Measurements from ENCODE around the gene DIMT1. TPM values are rescaled to one million over a fixed set of nuclear protein-coding genes. Genes with fewer than 3 reads are reported as not detected.

Gene DIMT1
- total RNA-seq, 4 donors from 2014 or later = 23.0 to 46.5 (median 32.9) TPM

GRCh38 chr5:62372600-62372999 lies 31.1 kb downstream of the DIMT1 start:
- DNase-seq (ENCODE audit: low spot score) = no peak
- TF ChIP-seq CTCF (IDR thresholded peaks at IDR 0.05) = no peak
- no peak for ATAC-seq (ENCODE audit: low FRiP score)

- no peak for DNase-seq (ENCODE audit: low spot score)
- ATAC-seq (ENCODE audit: low FRiP score) = no peak
- no peak for TF ChIP-seq CTCF (IDR thresholded peaks at IDR 0.05)
Measured at GRCh38 chr5:62371409-62371808, 32.3 kb downstream of the DIMT1 start.

GRCh38 chr5:62369039-62369438 lies 34.7 kb downstream of the DIMT1 start:
- TF ChIP-seq CTCF (IDR thresholded peaks at IDR 0.05) = no peak
- DNase-seq (ENCODE audit: low spot score) (no peak), ATAC-seq (ENCODE audit: low FRiP score) (no peak)

GRCh38 chr5:62362701-62363100 lies 41.0 kb downstream of the DIMT1 start:
- no peak for ATAC-seq (ENCODE audit: low FRiP score)

GRCh38 chr5:62354028-62354874 lies 49.5 kb downstream of the DIMT1 start:
- TF ChIP-seq CTCF (IDR thresholded peaks at IDR 0.05) = no peak
- peak; percentile 75 for ATAC-seq (ENCODE audit: low FRiP score)
- no peak for DNase-seq (ENCODE audit: low spot score)

More at GRCh38 chr5:62362701-62363100, 41.0 kb downstream of the DIMT1 start:
- TF ChIP-seq CTCF (IDR thresholded peaks at IDR 0.05) = no peak
- no peak for DNase-seq (ENCODE audit: low spot score)

- no peak for ATAC-seq (ENCODE audit: low FRiP score)
- TF ChIP-seq CTCF (IDR thresholded peaks at IDR 0.05) = no peak
- no peak for DNase-seq (ENCODE audit: low spot score)
Measured at GRCh38 chr5:62348723-62349481, 54.8 kb downstream of the DIMT1 start.

Measured in omental fat pad (tissue), 4 donors.